IPS-18a (cell line): ENCODE measurements around the gene SDK1.

ENCODE experiments used
- H3K27ac ChIP-seq: one replicate; pipeline ENCODE4 v1.5.1; 2013; ENCODE audit warnings: low read length
- H3K27me3 ChIP-seq: one replicate; pipeline ENCODE4 v1.6.1; 2013; ENCODE audit warnings: mild to moderate bottlenecking, low read length; ENCODE audit not compliant: control insufficient read depth, insufficient read depth
- H3K36me3 ChIP-seq: one replicate; pipeline ENCODE4 v1.6.1; 2013; ENCODE audit warnings: low read depth, low read length; ENCODE audit not compliant: control insufficient read depth
- H3K4me1 ChIP-seq: one replicate; pipeline ENCODE4 v1.6.1; 2013; ENCODE audit warnings: low read depth, low read length; ENCODE audit not compliant: control insufficient read depth
- H3K4me3 ChIP-seq: one replicate; pipeline ENCODE4 v1.5.1; 2013; ENCODE audit warnings: low read length
- H3K9ac ChIP-seq: one replicate; pipeline ENCODE4 v1.6.1; 2013; ENCODE audit warnings: mild to moderate bottlenecking, low read length, moderate library complexity
- H3K9me3 ChIP-seq: one replicate; pipeline ENCODE4 v1.6.1; 2013; ENCODE audit warnings: low read depth, low read length; ENCODE audit not compliant: control insufficient read depth

SDK1 gene

DNA sequence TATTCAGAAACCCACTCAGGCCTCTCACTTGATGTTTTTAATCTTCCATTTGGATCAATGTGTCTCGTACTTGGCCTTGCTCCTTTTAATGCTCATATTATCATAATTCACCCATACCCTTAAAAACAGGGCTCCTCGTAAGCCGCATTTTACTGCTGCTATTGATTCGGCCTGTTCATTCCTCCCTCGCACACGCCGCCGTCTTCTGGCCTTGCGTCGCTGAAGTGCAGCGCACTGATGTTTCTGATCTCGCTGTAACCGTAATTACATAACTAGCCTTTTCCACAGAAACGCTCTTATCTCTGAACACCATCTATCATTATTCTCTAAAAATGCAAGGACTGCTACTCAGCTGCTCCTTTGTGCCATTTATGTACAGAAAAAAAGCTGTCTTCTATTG is 836.5 kb downstream of the SDK1 start:
- Histone ChIP-seq H3K27me3 (no peaks in the 10 kb centered on the region), H3K4me1 (peaks cover 28% of the 10 kb centered on the region), H3K27ac (no peak overlapping the region), H3K36me3 (no peaks in the 10 kb centered on the region), H3K4me3 (no peak overlapping the region), H3K9me3 (no peaks in the 10 kb centered on the region), H3K9ac (no peak overlapping the region)

DNA sequence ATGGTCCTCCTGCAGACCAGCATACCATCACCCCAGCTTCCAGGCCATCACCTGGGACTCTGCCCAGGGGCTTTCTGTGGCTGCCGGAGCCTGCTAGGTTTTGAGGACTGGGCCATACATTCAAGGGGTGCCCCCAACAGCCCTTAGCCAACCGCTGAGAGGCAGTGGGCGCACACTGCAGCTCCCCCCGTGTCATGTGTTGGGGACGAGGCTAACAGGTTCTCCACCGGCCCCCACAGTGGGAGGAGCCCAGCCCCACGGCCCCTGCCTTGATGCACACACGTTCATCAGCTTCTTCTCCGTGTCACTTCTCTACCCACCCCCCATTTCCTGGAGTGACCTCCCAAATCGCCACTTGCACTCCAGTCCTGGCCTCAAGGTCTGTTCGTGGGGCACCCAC is 837.8 kb downstream of the SDK1 start:
- H3K9me3 ChIP-seq = no peaks in the 10 kb centered on the region

DNA sequence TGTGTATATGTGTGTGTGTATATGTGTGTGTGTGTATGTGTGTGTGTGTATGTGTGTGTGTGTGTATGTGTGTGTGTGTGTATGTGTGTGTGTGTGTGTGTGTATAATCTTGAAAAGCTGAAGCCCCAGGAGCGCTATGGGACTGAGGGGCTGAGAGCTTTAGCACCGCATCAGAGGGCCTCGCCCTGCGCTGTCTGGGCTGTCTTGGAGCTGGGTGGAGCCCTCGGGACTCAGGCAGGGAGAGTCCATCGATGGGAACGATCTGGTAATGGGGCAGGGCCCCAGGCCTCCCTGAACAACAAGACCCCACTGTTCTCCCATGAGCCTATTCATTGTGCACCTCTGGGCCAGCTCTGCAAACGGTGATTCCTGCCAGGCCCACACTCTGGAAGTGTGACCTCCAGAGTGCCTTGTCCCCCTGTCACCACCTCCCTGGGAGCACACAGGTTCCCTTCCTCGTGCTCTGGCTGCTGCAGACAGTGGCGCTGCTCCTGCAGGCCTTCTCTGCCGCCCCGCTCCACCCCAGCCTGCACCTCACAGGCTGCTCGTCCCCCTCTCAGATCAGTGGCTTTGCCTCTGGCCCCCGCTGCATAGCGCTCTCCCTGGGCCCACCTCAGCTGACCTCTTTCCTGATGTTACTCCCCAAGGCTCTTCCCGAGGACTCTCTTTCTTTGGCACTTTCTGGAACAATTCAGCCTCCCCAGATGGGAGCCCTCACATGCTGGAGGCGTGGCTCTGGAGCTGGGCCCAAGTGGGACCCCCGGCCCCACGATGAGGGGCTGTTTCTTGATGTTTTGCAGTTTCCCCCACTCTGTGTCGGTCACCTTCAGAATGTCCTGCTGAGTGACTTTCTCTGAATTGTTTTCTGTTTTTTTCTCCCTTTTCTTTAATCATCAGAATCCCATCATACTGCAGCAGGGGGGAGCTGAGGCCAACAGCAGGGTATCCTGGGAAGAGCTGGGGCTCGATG is 838.9 kb downstream of the SDK1 start:
- no peak overlapping the region for H3K4me3 ChIP-seq
- no peaks in the 10 kb centered on the region for H3K27me3 ChIP-seq
- H3K27ac ChIP-seq = no peak overlapping the region
- no peak overlapping the region for H3K9ac ChIP-seq
- H3K4me1 ChIP-seq = peaks cover 25% of the 10 kb centered on the region
- no peaks in the 10 kb centered on the region for H3K9me3 ChIP-seq
- no peaks in the 10 kb centered on the region for H3K36me3 ChIP-seq

More for the DNA sequence above, 837.8 kb downstream of the SDK1 start:
- no peak overlapping the region for H3K4me3 ChIP-seq
- H3K4me1 ChIP-seq = peaks cover 20% of the 10 kb centered on the region
- H3K27ac ChIP-seq = no peak overlapping the region
- H3K36me3 ChIP-seq = no peaks in the 10 kb centered on the region
- no peak overlapping the region for H3K9ac ChIP-seq
- H3K27me3 ChIP-seq = no peaks in the 10 kb centered on the region

DNA sequence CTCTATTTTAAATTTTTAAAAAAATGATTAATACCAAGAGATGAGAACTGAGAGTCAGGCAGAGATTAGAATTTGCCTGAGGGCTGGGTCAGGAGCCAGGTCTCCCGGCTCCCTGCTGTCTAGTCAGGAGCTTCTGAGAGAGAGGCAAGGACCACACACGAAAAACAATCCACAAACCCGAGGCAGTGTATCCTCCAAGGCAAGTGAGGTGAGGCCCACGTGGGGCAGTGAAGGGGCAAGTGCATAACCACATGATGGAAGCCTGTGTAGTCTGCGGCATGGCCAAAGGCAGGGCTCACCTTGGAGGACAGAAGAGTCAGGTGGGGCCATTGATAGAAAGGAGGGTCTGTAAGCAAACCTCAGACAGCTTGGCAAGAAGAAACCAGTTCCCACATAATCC is 839.9 kb downstream of the SDK1 start:
- no peaks in the 10 kb centered on the region for H3K27me3 ChIP-seq
- no peaks in the 10 kb centered on the region for H3K36me3 ChIP-seq
- H3K4me3 ChIP-seq = no peak overlapping the region
- H3K9ac ChIP-seq = no peak overlapping the region
- H3K4me1 ChIP-seq = peaks cover 21% of the 10 kb centered on the region
- H3K9me3 ChIP-seq = no peaks in the 10 kb centered on the region
- no peak overlapping the region for H3K27ac ChIP-seq

DNA sequence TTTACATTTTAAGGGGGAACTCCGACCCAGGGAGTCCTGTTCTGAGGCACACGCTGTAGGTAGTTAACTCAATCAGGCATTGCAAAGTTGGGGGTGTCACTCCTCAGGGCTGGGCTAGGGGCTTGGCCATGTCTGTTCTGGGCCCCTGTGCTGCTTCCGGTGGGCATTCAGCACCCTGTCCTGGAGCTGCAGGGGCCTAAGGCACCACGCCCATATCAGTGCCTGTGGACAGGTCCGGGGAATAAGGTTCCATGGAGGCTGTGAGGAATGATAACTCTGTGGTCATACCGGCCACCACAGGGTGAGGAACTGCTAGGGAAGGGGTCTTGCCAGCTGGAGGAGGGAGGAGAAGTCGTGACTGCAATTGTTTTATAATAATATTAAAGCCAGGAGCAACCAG is 842.0 kb downstream of the SDK1 start:
- Histone ChIP-seq H3K9me3 (no peaks in the 10 kb centered on the region), H3K4me3 (no peak overlapping the region), H3K27me3 (no peaks in the 10 kb centered on the region), H3K36me3 (no peaks in the 10 kb centered on the region), H3K4me1 (peaks cover 13% of the 10 kb centered on the region), H3K9ac (no peak overlapping the region), H3K27ac (no peak overlapping the region)

DNA sequence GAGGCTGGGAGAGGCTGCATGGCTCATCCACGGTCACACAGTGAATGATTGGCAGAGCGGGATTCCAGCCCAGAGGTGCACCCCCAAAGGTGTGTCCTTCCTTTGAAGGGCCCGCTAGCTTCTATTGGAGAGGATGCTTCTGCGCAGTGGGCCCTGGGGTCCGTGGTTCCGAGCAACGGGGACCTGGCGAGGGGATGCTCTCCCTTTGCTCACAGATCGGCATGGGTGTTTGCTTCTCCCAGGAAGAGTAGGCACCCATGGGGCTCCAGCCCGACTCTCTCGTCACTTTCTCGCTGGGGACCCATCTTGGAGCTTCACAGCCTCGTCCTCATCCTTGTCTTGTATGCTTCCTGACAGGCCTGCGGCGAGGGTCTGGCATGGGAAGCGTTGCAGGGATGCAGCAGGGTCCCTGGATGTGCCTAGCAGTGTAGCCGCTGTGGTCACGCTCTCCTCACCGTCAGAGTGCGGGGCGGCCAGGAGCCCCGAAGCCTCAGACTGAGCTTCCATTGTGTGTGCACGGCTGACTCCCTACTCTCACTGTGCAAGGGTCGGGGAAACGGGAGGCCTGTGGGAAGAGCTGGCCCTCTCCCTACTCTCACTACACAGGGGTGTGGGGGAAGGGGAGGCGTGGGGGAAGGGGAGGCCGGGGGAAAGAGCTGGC is 842.6 kb downstream of the SDK1 start:
- H3K4me1 ChIP-seq = peaks cover 13% of the 10 kb centered on the region
- H3K27me3 ChIP-seq = no peaks in the 10 kb centered on the region

DNA sequence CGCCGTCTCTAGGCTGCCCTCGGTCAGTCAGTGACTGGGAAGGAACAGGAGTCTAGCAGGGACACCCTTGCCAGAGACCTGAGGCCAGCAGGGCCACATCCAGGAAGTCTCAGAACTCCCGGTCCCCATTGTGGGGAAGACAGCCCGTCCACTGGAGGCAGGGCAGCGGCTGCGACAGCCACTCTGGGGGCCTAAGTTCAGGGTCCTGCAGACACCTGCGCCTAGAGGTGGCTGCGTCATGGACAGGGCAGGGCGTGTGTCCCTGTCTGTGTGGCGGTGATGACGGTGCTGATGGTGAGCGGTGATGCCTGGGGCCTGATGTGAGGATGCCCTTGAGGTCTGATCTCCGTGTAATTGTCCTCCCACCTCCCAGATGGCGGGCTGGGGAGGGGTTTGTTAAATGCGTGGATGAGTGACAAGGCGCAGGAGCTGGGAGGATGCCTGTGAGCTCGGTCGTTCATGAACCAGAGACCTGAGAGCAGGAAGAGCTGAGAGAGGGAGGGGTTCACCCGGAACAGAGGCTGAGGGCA is 843.2 kb downstream of the SDK1 start:
- no peak overlapping the region for H3K27ac ChIP-seq
- H3K9me3 ChIP-seq = no peaks in the 10 kb centered on the region
- H3K4me3 ChIP-seq = peak overlapping the region; percentile 30
- H3K36me3 ChIP-seq = no peaks in the 10 kb centered on the region
- no peaks in the 10 kb centered on the region for H3K27me3 ChIP-seq
- no peak overlapping the region for H3K9ac ChIP-seq
- H3K4me1 ChIP-seq = peaks cover 13% of the 10 kb centered on the region

More for the DNA sequence above, 842.6 kb downstream of the SDK1 start:
- H3K36me3 ChIP-seq = no peaks in the 10 kb centered on the region
- H3K9ac ChIP-seq = no peak overlapping the region
- H3K27ac ChIP-seq = no peak overlapping the region
- H3K9me3 ChIP-seq = no peaks in the 10 kb centered on the region
- no peak overlapping the region for H3K4me3 ChIP-seq

DNA sequence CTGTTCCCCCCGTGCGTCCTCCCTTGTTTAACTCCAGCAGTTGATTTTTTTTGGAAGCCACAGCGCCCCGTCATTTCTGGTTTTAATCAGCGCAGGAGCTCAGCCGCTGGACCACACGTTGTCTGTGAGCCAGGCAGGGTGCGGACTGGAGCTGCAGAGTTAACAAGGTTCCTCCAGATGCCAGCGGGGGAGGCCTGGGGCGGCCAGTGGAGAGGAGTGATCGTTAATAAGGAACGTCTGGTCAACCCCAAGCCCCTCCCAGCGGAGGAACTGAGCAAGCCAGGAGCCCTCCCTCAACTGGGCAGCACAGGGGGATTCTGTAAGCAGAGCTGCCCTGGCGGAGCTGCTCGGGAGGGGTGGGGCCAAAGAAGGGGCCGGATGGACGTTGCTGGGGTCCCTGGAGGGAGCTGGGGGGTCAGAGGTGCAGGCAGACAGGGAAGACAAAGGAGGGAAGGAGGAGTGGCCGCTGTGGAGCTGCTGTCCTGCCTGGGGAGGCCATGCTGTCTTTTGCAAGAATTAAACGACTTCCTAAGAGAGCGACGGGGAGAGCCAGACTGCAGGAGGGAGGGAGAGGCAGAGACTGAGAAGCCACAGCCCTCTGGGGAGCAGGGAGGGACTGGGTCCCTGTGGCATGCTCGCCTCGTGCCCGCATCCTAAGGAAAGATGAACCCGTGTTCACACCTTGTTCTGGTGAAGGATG is 843.9 kb downstream of the SDK1 start:
- Histone ChIP-seq H3K27ac (no peak overlapping the region), H3K27me3 (no peaks in the 10 kb centered on the region), H3K36me3 (no peaks in the 10 kb centered on the region), H3K4me3 (peak overlapping the region; percentile 30), H3K9me3 (no peaks in the 10 kb centered on the region), H3K4me1 (peaks cover 13% of the 10 kb centered on the region), H3K9ac (no peak overlapping the region)

DNA sequence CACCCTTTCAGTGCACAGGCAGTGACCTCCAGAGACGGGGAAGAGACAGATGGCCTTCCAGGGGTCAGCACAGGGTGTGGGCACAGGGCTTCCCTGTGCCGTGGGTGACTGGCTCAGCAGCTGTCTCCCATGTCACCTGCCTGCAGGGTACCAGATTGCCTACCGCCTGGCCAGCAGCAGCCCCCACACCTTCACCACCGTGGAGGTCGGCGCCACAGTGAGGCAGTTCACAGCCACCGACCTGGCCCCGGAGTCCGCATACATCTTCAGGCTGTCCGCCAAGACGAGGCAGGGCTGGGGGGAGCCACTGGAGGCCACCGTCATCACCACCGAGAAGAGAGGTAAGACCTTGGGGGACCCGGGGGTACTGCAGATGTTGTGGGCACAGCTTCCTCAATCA is 844.5 kb downstream of the SDK1 start:
- no peaks in the 10 kb centered on the region for H3K36me3 ChIP-seq
- H3K9me3 ChIP-seq = no peaks in the 10 kb centered on the region
- H3K27me3 ChIP-seq = no peaks in the 10 kb centered on the region
- no peak overlapping the region for H3K27ac ChIP-seq
- peaks cover 13% of the 10 kb centered on the region for H3K4me1 ChIP-seq
- H3K9ac ChIP-seq = no peak overlapping the region
- H3K4me3 ChIP-seq = no peak overlapping the region

DNA sequence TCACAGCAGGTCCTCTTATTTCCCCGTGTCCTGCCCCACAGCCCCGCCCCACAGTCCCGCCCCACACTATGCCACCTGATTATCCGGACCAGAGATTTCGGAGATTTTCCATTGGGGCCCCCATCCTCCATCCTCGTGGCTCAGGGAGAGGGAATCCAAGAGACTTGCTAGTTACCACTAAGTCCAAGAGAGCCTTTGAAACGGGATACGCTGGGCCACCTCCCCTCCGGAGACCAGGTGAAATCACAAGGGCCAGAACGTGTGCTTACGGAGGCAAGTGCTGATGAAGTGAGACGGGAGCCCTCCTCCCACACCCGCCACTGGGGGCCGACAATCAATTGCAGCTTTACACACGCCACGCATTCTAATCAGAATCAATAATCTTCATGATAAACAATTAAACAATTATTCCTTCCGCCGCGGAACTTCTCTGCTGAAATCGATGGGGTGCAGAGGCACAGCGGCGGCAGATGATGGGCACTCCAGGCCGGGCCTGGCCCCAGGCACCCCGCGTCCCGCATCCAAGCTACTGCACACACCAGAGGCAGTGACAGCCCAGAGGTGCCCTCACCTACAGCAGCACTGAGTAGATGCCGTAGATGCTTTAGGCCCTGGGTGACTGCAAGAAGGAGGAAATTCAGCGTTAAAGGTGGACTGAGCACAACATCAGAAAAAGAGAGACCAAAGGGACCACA is 847.0 kb downstream of the SDK1 start:
- Histone ChIP-seq H3K4me1 (peaks cover 13% of the 10 kb centered on the region), H3K4me3 (no peak overlapping the region), H3K27me3 (no peaks in the 10 kb centered on the region), H3K9ac (no peak overlapping the region), H3K36me3 (no peaks in the 10 kb centered on the region), H3K27ac (no peak overlapping the region), H3K9me3 (no peaks in the 10 kb centered on the region)

DNA sequence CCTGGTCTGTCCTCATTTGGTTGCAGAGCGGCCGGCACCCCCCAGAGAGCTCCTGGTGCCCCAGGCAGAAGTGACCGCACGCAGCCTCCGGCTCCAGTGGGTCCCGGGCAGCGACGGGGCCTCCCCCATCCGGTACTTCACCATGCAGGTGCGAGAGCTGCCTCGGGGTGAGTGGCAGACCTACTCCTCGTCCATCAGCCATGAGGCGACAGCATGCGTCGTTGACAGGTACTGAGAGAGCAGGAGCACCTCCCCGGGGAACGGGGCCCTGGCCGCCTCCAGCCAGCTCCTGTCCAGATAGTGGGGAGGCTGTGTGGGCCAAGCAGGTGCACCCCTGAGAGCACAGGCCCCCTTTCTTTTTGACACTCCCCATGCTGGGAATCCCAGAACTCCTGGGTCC is 848.2 kb downstream of the SDK1 start:
- H3K9me3 ChIP-seq = no peaks in the 10 kb centered on the region
- H3K27me3 ChIP-seq = no peaks in the 10 kb centered on the region

More for the DNA sequence above, 848.2 kb downstream of the SDK1 start:
- no peak overlapping the region for H3K4me3 ChIP-seq
- H3K4me1 ChIP-seq = peaks cover 13% of the 10 kb centered on the region
- H3K9ac ChIP-seq = no peak overlapping the region
- no peaks in the 10 kb centered on the region for H3K36me3 ChIP-seq
- H3K27ac ChIP-seq = no peak overlapping the region
